Sigmoid colon (tissue), 7 donors: ENCODE data around the gene ATP1A2. TPM values are rescaled to one million over a fixed set of nuclear protein-coding genes. Genes with fewer than 3 reads are reported as not detected.

Experiments
- DNase-seq: peaks from one replicate; pipeline ENCODE4 v3.0.0-alpha.2; 2019
- H3K27ac ChIP-seq, 4 donors: fragments of 200-600 bp; sonication (generic); one replicate each; pipeline ENCODE4 v1.5.1; 2016 to 2019; ENCODE audit warnings: mild to moderate bottlenecking in 1 of 4
- H3K27me3 ChIP-seq, 3 donors: fragments of 200-600 bp; sonication (generic); one replicate each; pipeline ENCODE4 v1.5.1; 2019; ENCODE audit warnings: mild to moderate bottlenecking in 1 of 3
- H3K36me3 ChIP-seq, 4 donors: fragments of 200-600 bp; sonication (generic); one replicate each; pipeline ENCODE4 v1.5.1; 2016 to 2019
- H3K4me1 ChIP-seq, 4 donors: fragments of 200-600 bp; sonication (generic); one replicate each; pipeline ENCODE4 v1.5.1; 2017 to 2019
- H3K4me3 ChIP-seq, 4 donors: fragments of 200-600 bp; sonication (generic); one replicate each; pipeline ENCODE4 v1.5.1; 2017 to 2019; ENCODE audit warnings: mild to moderate bottlenecking in 2 of 4, moderate library complexity in 1 of 4
- H3K9me3 ChIP-seq, 4 donors: fragments of 200-600 bp in 3 of 4; sonication (generic) in 3 of 4; one replicate each; pipeline versions ENCODE4 v1.5.1 to v1.6.1; 2013 to 2019
- EP300 ChIP-seq, 4 donors: sonication (generic); formaldehyde crosslinking; IDR thresholded peaks; one replicate each; pipeline ENCODE4 v1.6.1; 2017; ENCODE audit warnings: antibody characterized with exemption in 4 of 4
- POLR2A ChIP-seq, 2 donors: fragments of 450-650 bp; IDR thresholded peaks; one replicate each; pipeline ENCODE4 v1.6.1; 2016; ENCODE audit warnings: antibody characterized with exemption in 2 of 2, mild to moderate bottlenecking in 2 of 2, moderate library complexity in 2 of 2
- POLR2AphosphoS5 ChIP-seq, 4 donors: sonication (generic); formaldehyde crosslinking; IDR thresholded peaks; one replicate each; pipeline ENCODE4 v1.6.1; 2017; ENCODE audit warnings: antibody characterized with exemption in 4 of 4
- WGBS, 2 donors: extraction: QIAGEN DNeasy Blood & Tissue Kit; methylation state at CpG; one replicate each; pipeline ENCODE4 v1.1.7; 2013; 5-methylcytosine and 5-hydroxymethylcytosine counted together
- intact Hi-C: fragments of 100-400 bp; cut with DNase I; formaldehyde crosslinking; loops from one replicate; pipeline ENCODE4 v1.15.1; 2023
- polyA plus RNA-seq, 3 donors: library from polyadenylated mRNA; stranded (reverse); fragments of 200-250 nt; gene quantifications; one replicate each; pipeline ENCODE4 v1.2.3, GENCODE V29; 2013
- total RNA-seq, 4 donors: library from RNA; depleted of rRNA; stranded (reverse); fragments of >200 nt; gene quantifications; one replicate each; pipeline ENCODE4 v1.1.0, GENCODE V29; 2016
- TF ChIP-seq, protein P1 (sequence below), 4 experiments: fragments of 450-650 bp in 3 of 4; fragments of 200-600 bp in 1 of 4; IDR thresholded peaks; one replicate each; pipeline ENCODE4 v1.5.1; 2016 to 2019; ENCODE audit warnings: antibody characterized with exemption in 4 of 4, mild to moderate bottlenecking in 3 of 4, moderate library complexity in 2 of 4
- donor health status: healthy with polysubstance abuse.
- donor health status: Bipolar disorder and iron deficiency.
- donor health status: healthy.

Gene ATP1A2
- total and polyA plus RNA-seq, 7 donors: 0.92 to 153 (median 60.7) TPM

DNA sequence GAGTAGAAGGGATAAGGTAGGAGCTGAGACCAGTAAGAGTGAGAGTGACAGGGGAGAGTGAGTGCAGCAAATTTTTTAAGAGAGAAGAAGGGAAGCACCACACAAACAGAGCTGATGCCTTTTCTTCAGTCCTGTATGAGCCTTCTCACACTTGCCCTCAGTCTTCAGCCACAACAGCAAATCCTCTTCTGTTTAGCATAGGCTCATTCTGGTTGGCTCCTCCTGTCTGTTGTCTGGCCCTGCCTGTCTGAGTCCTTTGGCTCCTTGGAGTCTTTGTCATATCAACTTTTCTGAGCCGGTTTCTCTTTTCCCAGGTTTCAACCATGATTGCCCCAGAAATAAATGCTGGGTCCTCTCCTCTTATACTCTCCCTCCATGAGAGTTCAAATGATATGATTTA, 62.1 kb downstream of the ATP1A2 start:
- intact Hi-C loops: no loop called here
- WGBS, 2 donors: 84 to 91% methylated on average over 1 of the region's 1 CpG
- TF ChIP-seq POLR2A (IDR thresholded peaks at IDR 0.05): no peak
- TF ChIP-seq, protein P1, sequence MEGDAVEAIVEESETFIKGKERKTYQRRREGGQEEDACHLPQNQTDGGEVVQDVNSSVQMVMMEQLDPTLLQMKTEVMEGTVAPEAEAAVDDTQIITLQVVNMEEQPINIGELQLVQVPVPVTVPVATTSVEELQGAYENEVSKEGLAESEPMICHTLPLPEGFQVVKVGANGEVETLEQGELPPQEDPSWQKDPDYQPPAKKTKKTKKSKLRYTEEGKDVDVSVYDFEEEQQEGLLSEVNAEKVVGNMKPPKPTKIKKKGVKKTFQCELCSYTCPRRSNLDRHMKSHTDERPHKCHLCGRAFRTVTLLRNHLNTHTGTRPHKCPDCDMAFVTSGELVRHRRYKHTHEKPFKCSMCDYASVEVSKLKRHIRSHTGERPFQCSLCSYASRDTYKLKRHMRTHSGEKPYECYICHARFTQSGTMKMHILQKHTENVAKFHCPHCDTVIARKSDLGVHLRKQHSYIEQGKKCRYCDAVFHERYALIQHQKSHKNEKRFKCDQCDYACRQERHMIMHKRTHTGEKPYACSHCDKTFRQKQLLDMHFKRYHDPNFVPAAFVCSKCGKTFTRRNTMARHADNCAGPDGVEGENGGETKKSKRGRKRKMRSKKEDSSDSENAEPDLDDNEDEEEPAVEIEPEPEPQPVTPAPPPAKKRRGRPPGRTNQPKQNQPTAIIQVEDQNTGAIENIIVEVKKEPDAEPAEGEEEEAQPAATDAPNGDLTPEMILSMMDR (IDR thresholded peaks at IDR 0.05): no peak
- no peak for TF ChIP-seq POLR2AphosphoS5 (IDR thresholded peaks at IDR 0.05)
- TF ChIP-seq EP300 (IDR thresholded peaks at IDR 0.05): no peak
- Histone ChIP-seq H3K9me3 (no peaks in the 10 kb centered on the region), H3K4me3 (no peak overlapping the region), H3K4me1 (no peaks in the 10 kb centered on the region), H3K27ac (no peak overlapping the region), H3K36me3 (no peaks in the 10 kb centered on the region), H3K27me3 (no peaks in the 10 kb centered on the region)
- no peak for DNase-seq

DNA sequence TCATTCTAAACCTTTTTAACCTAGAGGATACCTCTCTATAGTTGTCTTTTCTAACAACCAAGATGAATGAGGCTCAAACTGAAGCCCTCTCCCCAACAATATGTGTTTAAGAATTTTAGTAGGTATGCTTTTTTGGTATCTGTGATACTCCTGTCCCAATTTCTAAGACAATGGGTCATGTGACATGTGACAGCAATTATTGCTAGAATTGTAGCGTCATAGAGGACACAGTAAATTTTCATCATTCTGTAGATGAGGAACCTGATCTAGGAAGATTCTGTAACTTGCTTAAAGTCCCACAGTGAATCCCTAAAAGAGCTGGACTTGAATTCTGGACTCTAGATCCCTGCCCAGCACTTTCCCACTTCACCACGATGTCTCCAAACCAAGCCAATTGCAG, 63.2 kb downstream of the ATP1A2 start:
- Histone ChIP-seq H3K4me3 (no peak overlapping the region), H3K27me3 (no peaks in the 10 kb centered on the region), H3K27ac (no peak overlapping the region), H3K9me3 (no peaks in the 10 kb centered on the region), H3K36me3 (no peaks in the 10 kb centered on the region), H3K4me1 (no peaks in the 10 kb centered on the region)
- no peak for DNase-seq
- intact Hi-C loops: no loop called here
- TF ChIP-seq, protein P1 (IDR thresholded peaks at IDR 0.05): no peak
- no peak for TF ChIP-seq POLR2A (IDR thresholded peaks at IDR 0.05)
- TF ChIP-seq EP300 (IDR thresholded peaks at IDR 0.05): no peak
- no peak for TF ChIP-seq POLR2AphosphoS5 (IDR thresholded peaks at IDR 0.05)
- 89 to 91% methylated on average over 2 of the region's 2 CpGs for WGBS, 2 donors

DNA sequence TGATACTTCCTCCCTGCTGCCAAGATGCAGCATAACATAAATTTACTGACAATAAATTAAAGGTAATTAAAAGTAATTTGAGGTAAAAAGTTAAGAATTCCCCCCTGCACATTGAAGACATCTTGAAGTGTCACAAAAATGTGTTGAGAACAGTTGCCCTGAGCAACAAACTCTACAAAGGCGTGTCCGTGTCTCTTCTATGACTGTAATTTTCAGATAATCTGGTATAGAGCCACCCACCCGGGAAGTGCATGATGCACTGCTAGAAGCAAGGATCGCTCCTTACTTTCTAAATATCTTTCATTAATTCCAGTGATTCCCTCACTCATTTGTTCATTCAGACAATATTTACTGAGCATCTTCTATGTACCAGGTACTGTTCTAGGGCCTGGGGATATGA, 63.8 kb downstream of the ATP1A2 start:
- WGBS, 2 donors: 44 to 80% methylated on average over 4 of the region's 4 CpGs
- no peak overlapping the region for H3K27ac ChIP-seq
- no peaks in the 10 kb centered on the region for H3K27me3 ChIP-seq
- H3K36me3 ChIP-seq: no peaks in the 10 kb centered on the region
- H3K4me1 ChIP-seq: no peaks in the 10 kb centered on the region
- TF ChIP-seq EP300 (IDR thresholded peaks at IDR 0.05) (no peak), POLR2AphosphoS5 (IDR thresholded peaks at IDR 0.05) (no peak)
- TF ChIP-seq, protein P1 (IDR thresholded peaks at IDR 0.05): no peak
- no peak overlapping the region for H3K4me3 ChIP-seq
- no peaks in the 10 kb centered on the region for H3K9me3 ChIP-seq
- intact Hi-C loops: no loop called here
- DNase-seq: no peak

DNA sequence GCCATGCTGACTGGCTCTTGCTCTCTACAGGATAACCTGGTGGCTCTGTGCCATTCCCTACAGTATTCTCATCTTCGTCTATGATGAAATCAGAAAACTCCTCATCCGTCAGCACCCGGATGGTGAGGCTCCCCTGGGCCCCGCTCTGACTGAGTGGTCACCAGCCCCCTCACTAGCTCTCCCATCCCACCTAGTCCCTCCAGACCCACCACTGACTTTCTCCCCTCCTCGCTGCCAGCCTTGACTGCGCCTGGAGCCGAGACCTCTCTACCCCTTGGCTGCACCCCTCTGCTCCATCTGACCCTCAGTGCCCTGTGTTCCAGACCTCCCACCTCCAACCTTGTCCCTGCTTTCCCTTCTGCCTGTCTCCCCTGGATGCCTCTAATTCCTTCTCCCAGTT, 70.7 kb downstream of the ATP1A2 start:
- TF ChIP-seq, protein P1 (IDR thresholded peaks at IDR 0.05): no peak
- TF ChIP-seq POLR2AphosphoS5 (IDR thresholded peaks at IDR 0.05): no peak
- no peak for TF ChIP-seq EP300 (IDR thresholded peaks at IDR 0.05)
- no peak for TF ChIP-seq POLR2A (IDR thresholded peaks at IDR 0.05)
- no peaks in the 10 kb centered on the region for H3K27me3 ChIP-seq
- intact Hi-C loops: no loop called here
- DNase-seq: no peak
- H3K36me3 ChIP-seq: no peaks in the 10 kb centered on the region
- 91 to 93% methylated on average over 7 of the region's 7 CpGs for WGBS, 2 donors
- no peak overlapping the region for H3K4me3 ChIP-seq
- no peaks in the 10 kb centered on the region for H3K9me3 ChIP-seq
- H3K4me1 ChIP-seq: peaks cover 0 to 22% (median 17%) of the 10 kb centered on the region in 4 donors
- no peak overlapping the region for H3K27ac ChIP-seq

DNA sequence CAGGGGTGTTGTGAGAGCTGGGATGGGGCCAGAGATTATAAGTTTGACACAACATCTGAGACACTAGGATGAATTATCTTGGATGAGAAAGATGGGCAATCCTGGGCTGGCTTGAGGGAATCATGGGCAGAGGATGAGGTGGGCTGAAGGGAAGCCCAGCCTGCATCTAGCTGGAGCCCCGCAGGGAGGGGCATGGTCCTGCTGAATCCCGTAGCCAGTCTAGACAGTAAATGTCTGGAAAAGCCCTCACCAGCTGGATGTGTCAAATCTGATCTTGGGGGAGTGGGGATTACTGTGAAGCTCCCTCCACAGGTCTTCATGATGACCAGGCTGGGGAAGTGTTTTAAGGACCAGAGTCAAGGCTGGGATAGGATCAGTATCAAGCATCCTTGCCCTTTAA, 71.2 kb downstream of the ATP1A2 start:
- no peak for TF ChIP-seq POLR2A (IDR thresholded peaks at IDR 0.05)
- TF ChIP-seq EP300 (IDR thresholded peaks at IDR 0.05): no peak
- no peak for TF ChIP-seq POLR2AphosphoS5 (IDR thresholded peaks at IDR 0.05)
- TF ChIP-seq, protein P1 (IDR thresholded peaks at IDR 0.05): no peak
- WGBS, 2 donors: 75 to 77% methylated on average over 2 of the region's 2 CpGs

More for the DNA sequence above, 71.2 kb downstream of the ATP1A2 start:
- no peak for DNase-seq
- H3K4me1 ChIP-seq: peaks cover 0 to 22% (median 17%) of the 10 kb centered on the region in 4 donors
- intact Hi-C loops: no loop called here
- H3K27me3 ChIP-seq: no peaks in the 10 kb centered on the region
- no peaks in the 10 kb centered on the region for H3K9me3 ChIP-seq
- H3K27ac ChIP-seq: no peak overlapping the region
- H3K4me3 ChIP-seq: no peak overlapping the region
- no peaks in the 10 kb centered on the region for H3K36me3 ChIP-seq
